Upper lobe of left lung (tissue), 4 donors: ENCODE data around the gene POLK.

Experiments used
- EP300 ChIP-seq, 4 donors: sonication (generic); formaldehyde crosslinking; IDR thresholded peaks; one replicate each; pipeline ENCODE4 v1.5.1; 2017; ENCODE audit warnings: antibody characterized with exemption in 4 of 4, control low read depth in 2 of 4
- POLR2A ChIP-seq, 4 donors: fragments of 450-650 bp; IDR thresholded peaks; one replicate each; pipeline ENCODE4 v1.5.1; 2016 to 2017; ENCODE audit warnings: antibody characterized with exemption in 4 of 4, mild to moderate bottlenecking in 2 of 4
- POLR2AphosphoS5 ChIP-seq, 2 donors: sonication (generic); formaldehyde crosslinking; IDR thresholded peaks; one replicate each; pipeline ENCODE4 v1.5.1; 2017; ENCODE audit warnings: antibody characterized with exemption in 2 of 2
- TF ChIP-seq, protein P1 (sequence below), 6 experiments: fragments of 450-650 bp in 4 of 6; fragments of 200-600 bp in 2 of 6; sonication (generic) in 2 of 6; IDR thresholded peaks; one replicate each; pipeline ENCODE4 v1.5.1; 2016 to 2019; ENCODE audit warnings: antibody characterized with exemption in 6 of 6

DNA sequence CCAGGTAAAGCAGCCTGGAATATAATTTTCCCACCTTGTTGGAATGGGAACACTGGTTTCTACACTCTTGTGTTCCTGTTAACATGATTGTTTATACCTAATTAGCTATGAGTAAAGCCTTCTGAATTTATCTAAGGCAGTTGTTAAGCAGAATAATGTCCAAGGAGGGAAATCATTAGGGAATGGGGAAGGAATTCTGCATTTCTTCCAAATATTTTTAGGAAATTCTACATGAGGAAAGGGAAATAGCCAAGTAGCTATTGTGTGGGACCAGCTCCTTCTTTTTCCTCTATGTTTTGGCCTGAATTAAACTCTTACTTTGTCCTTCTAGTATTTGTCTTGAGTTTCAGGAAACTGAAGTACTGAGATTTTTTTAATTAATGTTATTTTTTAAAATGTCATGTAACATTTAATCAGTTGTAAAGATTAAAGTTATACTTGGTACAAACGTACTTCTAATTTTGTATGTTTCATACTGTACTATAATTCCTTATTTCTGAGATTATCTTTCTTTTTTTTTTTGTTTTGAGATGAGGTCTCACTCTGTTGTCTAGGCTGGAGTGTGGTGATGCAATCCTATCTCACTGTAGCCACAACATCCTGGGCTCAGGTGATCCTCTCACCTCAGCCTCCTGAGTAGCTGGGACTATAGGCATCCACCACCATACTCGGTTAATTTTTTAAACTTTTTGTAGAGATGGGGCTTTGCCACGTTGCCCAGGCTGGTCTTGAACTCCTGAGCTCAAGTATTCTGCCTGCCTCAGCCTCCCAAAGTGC, 128.0 kb downstream of the POLK start:
- TF ChIP-seq, protein P1, sequence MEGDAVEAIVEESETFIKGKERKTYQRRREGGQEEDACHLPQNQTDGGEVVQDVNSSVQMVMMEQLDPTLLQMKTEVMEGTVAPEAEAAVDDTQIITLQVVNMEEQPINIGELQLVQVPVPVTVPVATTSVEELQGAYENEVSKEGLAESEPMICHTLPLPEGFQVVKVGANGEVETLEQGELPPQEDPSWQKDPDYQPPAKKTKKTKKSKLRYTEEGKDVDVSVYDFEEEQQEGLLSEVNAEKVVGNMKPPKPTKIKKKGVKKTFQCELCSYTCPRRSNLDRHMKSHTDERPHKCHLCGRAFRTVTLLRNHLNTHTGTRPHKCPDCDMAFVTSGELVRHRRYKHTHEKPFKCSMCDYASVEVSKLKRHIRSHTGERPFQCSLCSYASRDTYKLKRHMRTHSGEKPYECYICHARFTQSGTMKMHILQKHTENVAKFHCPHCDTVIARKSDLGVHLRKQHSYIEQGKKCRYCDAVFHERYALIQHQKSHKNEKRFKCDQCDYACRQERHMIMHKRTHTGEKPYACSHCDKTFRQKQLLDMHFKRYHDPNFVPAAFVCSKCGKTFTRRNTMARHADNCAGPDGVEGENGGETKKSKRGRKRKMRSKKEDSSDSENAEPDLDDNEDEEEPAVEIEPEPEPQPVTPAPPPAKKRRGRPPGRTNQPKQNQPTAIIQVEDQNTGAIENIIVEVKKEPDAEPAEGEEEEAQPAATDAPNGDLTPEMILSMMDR (IDR thresholded peaks at IDR 0.05), result no peak
- no peak for TF ChIP-seq EP300 (IDR thresholded peaks at IDR 0.05)
- no peak for TF ChIP-seq POLR2AphosphoS5 (IDR thresholded peaks at IDR 0.05)
- no peak for TF ChIP-seq POLR2A (IDR thresholded peaks at IDR 0.05)
